MCF 10A (cell line): Measurements from ENCODE around the gene TPSD1. TPM values are rescaled to one million over a fixed set of nuclear protein-coding genes. Genes with fewer than 3 reads are reported as not detected.

ENCODE experiments used
- BruUV-seq: library from RNA; stranded (reverse); fragments of 400-500 nt; replicated peaks from 2 replicates; lab custom pipeline; 2021; lab: Mats Ljungman, UMichigan
- CTCF ChIA-PET: fragments of 300-600 bp; sonication (Branson Sonifier 250); formaldehyde crosslinking; extraction: SDS; loops from one replicate; lab custom pipeline; 2021; ENCODE audit warnings: antibody characterized with exemption, inconsistent platforms; lab: Yijun Ruan, JAX
- POLR2A ChIA-PET: fragments of 300-600, 350-650 bp; sonication (Branson Sonifier 250); formaldehyde crosslinking; extraction: SDS; loops from one replicate; lab custom pipeline; 2020; ENCODE audit warnings: antibody characterized with exemption, inconsistent platforms; lab: Yijun Ruan, JAX
- DNase-seq: peaks from one replicate; pipeline ENCODE4 v3.0.0-alpha.2; 2018; ENCODE audit not compliant: unreplicated experiment
- H3K27ac Mint-ChIP-seq: one replicate; pipeline ENCODE4 v1.8.0; 2022; ENCODE audit warnings: mild to moderate bottlenecking, low read depth, mixed read lengths; ENCODE audit not compliant: unreplicated experiment
- H3K27me3 Mint-ChIP-seq: one replicate; pipeline ENCODE4 v1.8.0; 2022; ENCODE audit warnings: mixed read lengths; ENCODE audit not compliant: insufficient read depth, unreplicated experiment
- H3K36me3 Mint-ChIP-seq: one replicate; pipeline ENCODE4 v1.8.0; 2022; ENCODE audit warnings: mild to moderate bottlenecking, moderate library complexity, mixed read lengths; ENCODE audit not compliant: insufficient read depth, unreplicated experiment
- H3K4me1 Mint-ChIP-seq: one replicate; pipeline ENCODE4 v1.8.0; 2022; ENCODE audit warnings: mixed read lengths; ENCODE audit not compliant: insufficient read depth, unreplicated experiment
- H3K4me3 Mint-ChIP-seq: one replicate; pipeline ENCODE4 v1.8.0; 2022; ENCODE audit warnings: mild to moderate bottlenecking, moderate library complexity, mixed read lengths; ENCODE audit not compliant: unreplicated experiment
- H3K9me3 Mint-ChIP-seq: one replicate; pipeline ENCODE4 v1.8.0; 2022; ENCODE audit warnings: mixed read lengths; ENCODE audit not compliant: unreplicated experiment
- intact Hi-C: fragments of 100-400 bp; cut with micrococcal nuclease; formaldehyde crosslinking; loops from 2 replicates; pipeline ENCODE4 v1.14.1; 2022
- total RNA-seq: library from RNA; stranded (reverse); gene quantifications from 2 replicates; pipeline ENCODE4 v1.2.3, GENCODE V29; 2022
- TF ChIP-seq, protein P1 (sequence below): fragments of 200-600 bp; IDR thresholded peaks from one replicate; pipeline ENCODE4 v1.8.0; 2022; ENCODE audit warnings: antibody characterized with exemption, mild to moderate bottlenecking; ENCODE audit not compliant: unreplicated experiment

The TPSD1 gene
- total RNA-seq, 1 experiment from 2014 or later = not detected

DNA sequence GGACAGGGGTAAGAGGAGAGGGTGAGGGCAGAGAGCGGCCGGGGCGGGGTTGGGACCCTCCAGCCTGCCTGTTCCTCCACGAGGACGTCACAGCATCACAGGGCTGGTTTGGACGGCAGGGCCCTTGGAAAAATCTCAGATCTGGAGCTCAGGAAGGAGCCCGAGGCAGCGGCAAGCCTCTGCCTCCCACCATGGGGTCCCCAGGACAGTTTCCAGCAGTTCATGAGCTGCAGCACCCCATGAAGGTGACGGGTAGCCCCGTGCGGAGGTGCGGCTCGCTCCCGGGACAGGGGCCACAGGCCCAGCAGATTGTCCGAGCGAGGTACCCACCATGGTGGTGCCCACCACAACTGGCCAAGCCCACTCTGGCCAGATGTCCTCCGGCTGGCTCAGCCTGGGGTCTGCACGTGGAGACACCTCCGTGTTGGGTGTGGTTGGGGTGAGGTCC is 21.3 kb downstream of the TPSD1 start:
- TF ChIP-seq, protein P1, sequence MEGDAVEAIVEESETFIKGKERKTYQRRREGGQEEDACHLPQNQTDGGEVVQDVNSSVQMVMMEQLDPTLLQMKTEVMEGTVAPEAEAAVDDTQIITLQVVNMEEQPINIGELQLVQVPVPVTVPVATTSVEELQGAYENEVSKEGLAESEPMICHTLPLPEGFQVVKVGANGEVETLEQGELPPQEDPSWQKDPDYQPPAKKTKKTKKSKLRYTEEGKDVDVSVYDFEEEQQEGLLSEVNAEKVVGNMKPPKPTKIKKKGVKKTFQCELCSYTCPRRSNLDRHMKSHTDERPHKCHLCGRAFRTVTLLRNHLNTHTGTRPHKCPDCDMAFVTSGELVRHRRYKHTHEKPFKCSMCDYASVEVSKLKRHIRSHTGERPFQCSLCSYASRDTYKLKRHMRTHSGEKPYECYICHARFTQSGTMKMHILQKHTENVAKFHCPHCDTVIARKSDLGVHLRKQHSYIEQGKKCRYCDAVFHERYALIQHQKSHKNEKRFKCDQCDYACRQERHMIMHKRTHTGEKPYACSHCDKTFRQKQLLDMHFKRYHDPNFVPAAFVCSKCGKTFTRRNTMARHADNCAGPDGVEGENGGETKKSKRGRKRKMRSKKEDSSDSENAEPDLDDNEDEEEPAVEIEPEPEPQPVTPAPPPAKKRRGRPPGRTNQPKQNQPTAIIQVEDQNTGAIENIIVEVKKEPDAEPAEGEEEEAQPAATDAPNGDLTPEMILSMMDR = no peak
- Mint-ChIP-seq H3K36me3 (no peaks in the 10 kb centered on the region), H3K4me3 (no peak overlapping the region), H3K9me3 (no peaks in the 10 kb centered on the region), H3K4me1 (no peaks in the 10 kb centered on the region), H3K27ac (no peak overlapping the region), H3K27me3 (peaks cover 40% of the 10 kb centered on the region)
- BruUV-seq = no TSS peak
- ChIA-PET CTCF (interaction anchor here (0.6 to 1.1 kb wide), 3 partner anchors 23 to 324 kb away, joined by 3 read pairs; no protein-coding TSS in a partner anchor), POLR2A (no interaction called here)
- no peak for DNase-seq
- intact Hi-C loops = no loop called here

DNA sequence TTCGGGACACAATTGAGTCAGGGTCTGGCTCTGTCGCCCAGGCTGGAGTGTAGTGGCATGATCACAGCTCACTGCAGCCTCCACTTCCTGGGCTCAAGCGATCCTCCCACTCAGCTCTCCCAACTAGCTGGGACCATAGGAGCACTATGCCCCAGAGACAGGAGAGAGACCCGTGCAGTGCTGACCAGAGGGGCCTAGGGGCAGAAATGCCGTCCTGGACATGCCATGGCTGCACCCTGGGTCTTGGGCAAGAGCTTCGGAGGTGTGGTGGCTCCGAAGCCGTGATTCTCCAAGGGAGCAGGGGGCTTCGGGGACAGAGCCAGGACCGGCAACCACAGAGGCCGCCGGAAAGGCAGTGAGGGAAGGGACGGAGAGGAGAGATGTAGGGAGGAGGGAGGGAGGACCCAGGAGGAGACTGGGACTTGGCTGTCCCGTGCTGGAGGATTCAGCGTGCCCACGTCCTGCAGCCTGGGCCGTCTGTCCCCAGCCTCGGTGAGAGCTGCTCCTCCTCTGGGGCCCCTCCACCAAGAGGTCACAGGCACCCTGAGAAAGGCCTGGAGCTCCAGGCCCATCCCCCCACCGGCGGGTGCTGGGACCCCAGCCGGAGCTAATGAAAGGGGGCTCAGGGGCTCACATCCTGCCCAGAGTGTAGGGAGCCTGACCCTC is 21.9 kb downstream of the TPSD1 start:
- peaks cover 36% of the 10 kb centered on the region for H3K27me3 Mint-ChIP-seq
- no peak overlapping the region for H3K4me3 Mint-ChIP-seq
- H3K36me3 Mint-ChIP-seq = no peaks in the 10 kb centered on the region
- TF ChIP-seq, protein P1 = no peak
- no TSS peak for BruUV-seq
- no peak for DNase-seq
- CTCF ChIA-PET = interaction anchor here (0.6 to 1.1 kb wide), 2 partner anchors 22 to 323 kb away, joined by 3 read pairs; no protein-coding TSS in a partner anchor
- POLR2A ChIA-PET = interaction anchor here (1.1 kb wide), 1 partner anchor 12 kb away, joined by 3 read pairs; no protein-coding TSS in a partner anchor
- H3K9me3 Mint-ChIP-seq = no peaks in the 10 kb centered on the region
- no peaks in the 10 kb centered on the region for H3K4me1 Mint-ChIP-seq
- H3K27ac Mint-ChIP-seq = no peak overlapping the region
- intact Hi-C loops = no loop called here

DNA sequence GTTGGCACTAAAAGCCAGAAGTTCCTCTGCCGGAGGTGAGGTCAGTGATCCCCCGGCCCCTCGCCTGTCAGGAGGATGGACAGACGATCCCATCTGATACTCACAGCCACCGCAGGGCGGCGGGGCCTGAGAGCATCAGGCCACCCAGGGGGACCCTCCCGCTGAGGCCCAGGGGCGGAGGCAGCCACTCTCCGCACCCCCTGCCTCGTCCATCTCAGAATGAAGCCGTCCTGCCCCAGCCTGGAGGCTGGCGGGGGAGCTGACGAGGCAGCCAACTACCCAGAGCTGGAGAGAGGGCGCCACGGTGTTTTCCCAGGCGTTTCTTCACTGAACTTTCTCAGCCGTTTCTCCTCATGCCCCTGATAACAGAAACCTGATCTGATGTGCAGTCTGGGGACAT is 22.6 kb downstream of the TPSD1 start:
- ChIA-PET CTCF (interaction anchor here (0.7 kb wide), 1 partner anchor 958 kb away, joined by 3 read pairs; no protein-coding TSS in a partner anchor), POLR2A (interaction anchor here (1.1 kb wide), 1 partner anchor 11 kb away, joined by 3 read pairs; no protein-coding TSS in a partner anchor)
- peaks cover 29% of the 10 kb centered on the region for H3K27me3 Mint-ChIP-seq
- no TSS peak for BruUV-seq
- intact Hi-C loops = no loop called here
- H3K4me3 Mint-ChIP-seq = no peak overlapping the region
- H3K36me3 Mint-ChIP-seq = no peaks in the 10 kb centered on the region
- H3K4me1 Mint-ChIP-seq = no peaks in the 10 kb centered on the region
- H3K9me3 Mint-ChIP-seq = no peaks in the 10 kb centered on the region
- TF ChIP-seq, protein P1 = no peak
- DNase-seq = no peak
- no peak overlapping the region for H3K27ac Mint-ChIP-seq

DNA sequence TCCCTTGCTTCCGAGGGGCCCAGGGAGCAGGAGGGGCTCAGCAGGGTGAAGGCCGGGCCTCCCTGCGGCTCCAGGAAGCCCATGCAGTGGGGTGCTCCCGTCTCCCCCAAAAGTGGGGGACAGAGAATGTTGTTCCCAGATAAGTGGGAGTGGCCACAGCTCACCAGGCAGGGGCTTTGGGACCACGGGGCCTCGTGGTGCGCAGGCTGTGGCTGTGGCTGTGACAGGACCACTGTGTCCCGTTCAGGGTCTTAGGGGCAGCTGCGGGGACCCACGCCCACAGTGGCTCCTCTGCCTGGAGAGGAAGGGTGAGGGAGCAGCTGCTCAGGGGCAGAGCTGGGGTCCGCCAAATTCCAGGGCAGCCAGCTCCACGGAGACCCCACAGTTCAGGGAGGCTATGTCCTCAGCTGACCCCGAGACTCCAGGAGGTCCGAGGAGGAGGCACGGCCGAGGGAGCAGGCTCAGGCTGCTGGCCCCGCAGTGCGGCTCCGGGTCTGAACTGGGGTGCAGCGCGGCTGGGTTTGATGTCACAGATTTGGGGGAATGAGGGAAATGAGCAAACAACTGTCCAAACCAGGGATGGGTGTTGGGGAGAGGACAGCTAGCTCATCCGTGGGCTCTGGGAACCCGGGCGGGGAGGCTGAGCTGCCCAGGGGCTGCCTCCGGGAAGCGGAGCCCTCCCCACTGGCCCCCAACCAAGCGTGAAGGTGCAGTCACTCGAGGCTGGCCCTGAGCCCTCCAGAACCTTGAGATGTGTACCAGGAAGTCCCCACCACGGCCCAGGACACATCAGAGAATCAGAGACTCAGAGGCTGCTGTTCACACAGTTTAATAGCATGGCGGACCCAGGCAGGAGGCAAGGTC is 23.4 kb downstream of the TPSD1 start:
- ChIA-PET POLR2A (no interaction called here), CTCF (interaction anchor here (0.7 kb wide), 1 partner anchor 958 kb away, joined by 3 read pairs; no protein-coding TSS in a partner anchor)
- H3K4me1 Mint-ChIP-seq = no peaks in the 10 kb centered on the region
- H3K36me3 Mint-ChIP-seq = no peaks in the 10 kb centered on the region
- no peaks in the 10 kb centered on the region for H3K9me3 Mint-ChIP-seq
- no peak overlapping the region for H3K27ac Mint-ChIP-seq
- TF ChIP-seq, protein P1 = no peak
- no peak for DNase-seq
- no peak overlapping the region for H3K4me3 Mint-ChIP-seq
- intact Hi-C loops = no loop called here
- no TSS peak for BruUV-seq
- H3K27me3 Mint-ChIP-seq = peaks cover 29% of the 10 kb centered on the region
